ENCODE measurements around the gene CUTA. TPM values are rescaled to one million over a fixed set of nuclear protein-coding genes. Genes with fewer than 3 reads are reported as not detected.
A peak's percentile ranks its signal among the peaks of the same experiment; 100 is the strongest.
"Not testable (repeated sequence)": the region's sequence is repeated elsewhere in the genome, so short reads cannot be mapped to it uniquely, and the experiment has no call there.

CUTA gene
- polyA plus RNA-seq, 4 donors = 218 to 278 (median 226) TPM

GRCh38 chr6:33407132-33407718, 10.7 kb downstream of the CUTA start:
- no peak for DNase-seq (ENCODE audit: low read depth in 4 of 4, low spot score in 3 of 4)

GRCh38 chr6:33406126-33406525, 11.8 kb downstream of the CUTA start:
- no peak for DNase-seq (ENCODE audit: low read depth in 4 of 4, low spot score in 3 of 4)

- DNase-seq (ENCODE audit: low read depth in 4 of 4, low spot score in 3 of 4) = no peak
Observed at GRCh38 chr6:33405386-33405940, 12.4 kb downstream of the CUTA start.

GRCh38 chr6:33404884-33405283, 13.0 kb downstream of the CUTA start:
- no peak for DNase-seq (ENCODE audit: low read depth in 4 of 4, low spot score in 3 of 4)

GRCh38 chr6:33399881-33400280, 18.0 kb downstream of the CUTA start:
- DNase-seq (ENCODE audit: low read depth in 4 of 4, low spot score in 3 of 4) = not testable (repeated sequence)

GRCh38 chr6:33398601-33399000, 19.3 kb downstream of the CUTA start:
- DNase-seq (ENCODE audit: low read depth in 4 of 4, low spot score in 3 of 4) = not testable (repeated sequence)

GRCh38 chr6:33397541-33397940, 20.4 kb downstream of the CUTA start:
- DNase-seq (ENCODE audit: low read depth in 4 of 4, low spot score in 3 of 4) = no peak

DNA sequence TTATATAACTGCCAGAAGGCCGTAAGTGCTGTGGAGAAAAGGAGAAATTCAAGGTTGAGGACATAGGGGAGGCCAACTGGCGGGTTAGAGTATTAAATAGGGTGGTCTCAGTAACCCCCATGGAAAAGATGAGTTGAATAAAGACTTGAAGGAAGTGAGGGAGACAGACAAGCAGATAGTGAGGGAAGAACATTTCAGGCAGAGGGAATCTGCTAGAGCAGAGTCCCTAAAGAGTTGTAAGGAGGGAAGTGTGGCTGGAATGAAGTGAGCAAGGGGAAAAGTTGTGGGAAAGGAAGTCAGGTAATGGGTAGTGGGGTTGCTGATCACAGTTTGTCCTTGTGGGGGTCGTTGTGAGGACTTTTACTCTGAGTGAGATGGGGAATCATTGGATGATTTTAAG, 24.9 kb downstream of the CUTA start:
- DNase-seq (ENCODE audit: low read depth in 4 of 4, low spot score in 3 of 4) = no peak

DNA sequence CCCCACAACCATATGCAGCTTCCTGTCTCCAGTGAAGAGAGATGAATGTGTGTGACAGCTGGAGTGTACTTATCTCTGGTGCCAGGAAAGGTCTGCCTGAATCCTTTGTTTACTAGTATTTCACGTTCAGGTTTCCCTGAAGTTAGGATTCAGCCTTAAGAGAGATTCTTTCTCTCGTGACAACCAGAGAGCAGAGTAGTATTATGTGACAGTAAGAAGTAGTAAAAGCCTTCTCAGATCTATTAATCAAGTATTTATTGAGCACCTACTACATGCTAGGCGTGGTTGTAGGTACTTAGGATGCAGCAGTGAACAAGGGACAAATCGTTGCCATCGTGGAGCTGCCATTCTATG, 25.3 kb downstream of the CUTA start:
- DNase-seq (ENCODE audit: low read depth in 4 of 4, low spot score in 3 of 4) = no peak

DNA sequence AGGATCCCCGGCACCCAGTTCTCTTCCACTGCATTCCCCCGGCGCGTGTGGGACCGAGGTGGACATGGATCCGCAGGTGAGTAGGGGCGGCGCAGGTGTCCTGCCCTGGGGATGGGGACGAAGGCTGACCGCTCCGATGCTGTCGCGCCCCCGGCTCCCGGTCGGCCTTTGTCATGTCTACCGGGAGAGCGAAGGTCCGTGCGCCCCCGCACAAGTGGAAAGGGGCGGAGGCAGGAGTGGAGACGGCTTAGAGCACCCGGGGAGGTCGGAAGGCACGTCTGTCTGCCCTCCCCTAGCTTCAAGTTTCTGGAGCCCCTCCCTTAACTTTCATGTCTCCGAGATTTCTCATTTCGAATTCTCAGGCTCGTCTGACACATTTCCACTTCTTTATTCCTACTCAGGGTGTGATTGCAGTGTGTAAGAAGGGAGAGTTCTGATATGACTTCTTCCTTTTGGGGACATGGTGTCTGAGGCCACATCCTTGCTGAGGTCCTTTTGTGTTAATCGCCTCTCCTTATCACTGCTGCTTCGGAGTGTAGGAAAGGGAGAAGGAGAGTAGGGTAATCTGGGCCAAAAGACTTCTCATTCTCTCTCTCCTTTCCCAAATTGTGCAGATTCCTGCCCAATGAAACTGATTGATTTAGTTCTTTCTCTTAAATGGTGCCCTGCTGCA, 25.8 kb downstream of the CUTA start:
- DNase-seq (ENCODE audit: low read depth in 4 of 4, low spot score in 3 of 4) = no peak

- DNase-seq (ENCODE audit: low read depth in 4 of 4, low spot score in 3 of 4) = peak; percentile 98 to 99 (median 99)
Observed at GRCh38 chr6:33391278-33391921, 26.5 kb downstream of the CUTA start, which contains the start of gene KIFC1. TSS of gene KIFC1 (plus strand) at chr6:33391823. CDS start at chr6:33391986, 163 bp downstream.

GRCh38 chr6:33390767-33391277, 27.1 kb downstream of the CUTA start:
- no peak for DNase-seq (ENCODE audit: low read depth in 4 of 4, low spot score in 3 of 4)

- no peak for DNase-seq (ENCODE audit: low read depth in 4 of 4, low spot score in 3 of 4)
Observed at GRCh38 chr6:33390173-33390572, 27.7 kb downstream of the CUTA start.

- DNase-seq (ENCODE audit: low read depth in 4 of 4, low spot score in 3 of 4) = no peak
Observed at GRCh38 chr6:33384581-33385020, 33.3 kb downstream of the CUTA start.

DNA sequence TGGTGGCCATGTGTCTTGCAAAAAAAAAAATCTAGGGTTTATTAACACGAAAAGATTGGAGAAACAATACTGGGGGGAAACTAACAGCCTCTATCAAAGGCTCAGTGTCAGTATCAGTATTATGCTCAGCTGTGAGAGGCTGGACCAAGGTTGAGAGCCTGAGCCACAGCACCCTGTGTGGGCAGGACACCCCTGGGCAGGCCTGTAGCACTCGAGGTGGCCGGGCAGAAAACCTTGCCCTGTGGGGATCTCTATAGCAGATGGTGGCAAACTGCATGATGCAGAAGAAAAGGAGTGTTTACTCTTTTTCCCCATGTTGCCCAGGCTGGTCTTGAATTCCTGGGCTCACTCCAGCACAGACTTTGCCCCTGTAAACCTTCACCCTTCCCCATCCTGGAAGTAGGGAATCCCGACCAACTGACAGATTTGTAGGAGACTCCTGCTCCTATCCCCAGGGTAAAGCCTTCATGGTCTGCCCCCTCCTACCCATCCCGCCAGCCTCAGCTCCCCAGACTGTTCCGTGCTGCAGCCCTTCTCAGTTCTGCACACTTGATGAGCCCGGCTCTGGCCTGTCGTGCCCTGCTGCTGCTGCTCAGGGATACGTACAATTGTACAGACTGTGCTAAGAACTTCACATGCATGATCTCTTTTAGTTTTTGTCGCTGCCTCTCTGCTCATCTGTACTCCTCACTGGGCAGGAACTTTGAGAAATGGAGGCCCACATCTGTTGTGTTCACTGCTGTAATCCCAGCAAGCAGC, 34.3 kb downstream of the CUTA start:
- no peak for DNase-seq (ENCODE audit: low read depth in 4 of 4, low spot score in 3 of 4)

DNA sequence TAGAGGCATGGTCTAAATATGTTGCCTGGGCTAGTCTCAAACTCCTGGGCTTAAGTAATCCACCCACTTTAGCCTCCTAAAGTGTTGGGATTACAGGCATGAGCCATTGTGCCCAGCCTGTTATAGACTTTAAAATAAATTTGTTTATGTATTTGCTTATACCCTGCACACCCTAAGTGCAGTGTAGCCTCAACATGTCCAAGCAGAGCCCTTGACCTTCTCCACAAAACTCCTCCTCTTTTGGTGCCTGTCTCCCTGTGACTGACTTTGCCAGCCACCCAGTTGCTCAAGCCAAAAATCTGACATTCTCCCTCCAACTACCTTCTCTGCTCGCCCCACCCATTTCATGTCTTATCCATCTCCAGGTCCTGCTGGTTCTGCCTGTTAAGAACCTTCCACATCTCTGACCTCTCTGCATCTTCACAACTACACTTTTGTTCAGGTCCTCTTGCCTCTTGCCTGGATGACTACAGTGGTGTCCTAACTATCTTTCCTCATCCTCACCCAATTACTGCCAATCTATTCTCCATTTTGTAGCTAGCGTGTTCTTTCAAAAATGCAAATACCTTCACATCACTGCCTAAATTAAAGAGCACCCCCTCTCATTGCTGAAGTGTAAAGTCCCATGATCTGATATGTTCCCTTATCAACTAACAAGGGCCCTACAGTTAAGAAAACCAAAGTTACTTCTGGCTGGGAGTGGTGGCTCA, 37.5 kb downstream of the CUTA start:
- DNase-seq (ENCODE audit: low read depth in 4 of 4, low spot score in 3 of 4) = no peak

DNA sequence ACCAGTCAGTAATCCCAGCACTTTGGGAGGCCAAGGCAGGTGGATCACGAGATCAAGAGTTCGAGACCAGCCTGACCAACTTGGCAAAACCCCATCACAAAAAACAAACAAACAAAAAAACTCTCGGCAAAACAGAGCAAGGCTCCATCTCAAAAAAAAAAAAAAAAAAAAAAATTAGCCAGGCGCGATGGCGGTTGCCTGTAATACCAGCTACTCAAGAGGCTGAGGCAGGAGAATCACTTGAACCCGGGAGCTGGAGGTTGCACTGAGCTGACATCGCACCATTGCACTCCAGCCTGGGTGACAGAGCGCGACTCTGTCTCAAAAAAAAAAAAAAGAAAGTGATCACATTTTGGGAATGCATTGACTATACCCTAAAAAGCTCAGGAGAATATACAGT, 38.7 kb downstream of the CUTA start:
- not testable (repeated sequence) for DNase-seq (ENCODE audit: low read depth in 4 of 4, low spot score in 3 of 4)

GRCh38 chr6:33377171-33377570, 40.7 kb downstream of the CUTA start:
- DNase-seq (ENCODE audit: low read depth in 4 of 4, low spot score in 3 of 4) = no peak

DNA sequence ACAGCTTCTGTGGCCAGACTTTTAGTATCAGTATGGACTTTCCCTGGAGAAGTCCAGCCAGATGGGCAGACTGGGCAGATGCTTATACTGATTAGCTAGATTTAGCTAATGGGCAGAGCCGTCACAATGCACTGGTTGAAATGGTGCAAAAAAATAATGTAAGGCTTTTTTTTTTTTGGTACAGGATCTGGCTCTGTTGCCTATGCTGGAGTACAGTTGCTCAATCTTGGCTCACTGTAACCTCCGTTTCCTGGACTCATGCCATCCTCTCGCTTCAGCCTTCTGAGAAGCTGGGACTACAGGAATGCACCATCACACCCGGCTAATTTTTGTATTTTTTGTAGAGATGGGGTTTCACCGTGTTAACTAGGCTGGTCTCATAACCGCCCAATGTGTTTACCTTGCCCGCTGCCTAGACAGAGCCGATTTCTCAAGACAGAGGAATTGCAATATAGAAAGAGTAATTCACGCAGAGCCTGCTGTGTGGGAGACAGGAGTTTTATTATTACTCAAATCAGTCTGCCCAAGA, 42.7 kb downstream of the CUTA start:
- DNase-seq (ENCODE audit: low read depth in 4 of 4, low spot score in 3 of 4) = no peak

Data from right renal pelvis (tissue), 4 donors.